HepG2 (cell line): Measurements from ENCODE around the gene GSK3A. TPM values are rescaled to one million over a fixed set of nuclear protein-coding genes. Genes with fewer than 3 reads are reported as not detected.

Experiments used
- ARID3A ChIP-seq: IDR thresholded peaks from 2 replicates; pipeline ENCODE4 v1.6.1; 2012; ENCODE audit warnings: low read depth, low read length, improper control_type of control experiment
- FOXO4 ChIP-seq: sonication (generic); formaldehyde crosslinking; conservative IDR thresholded peaks from 2 replicates; pipeline ENCODE4 v1.8.1; 2023; ENCODE audit warnings: missing genetic modification reagents
- MED13 ChIP-seq: sonication (generic); formaldehyde crosslinking; IDR thresholded peaks from 2 replicates; pipeline ENCODE4 v1.5.0; 2020; ENCODE audit warnings: missing genetic modification reagents
- MXD1 ChIP-seq: sonication (generic); formaldehyde crosslinking; IDR thresholded peaks from 2 replicates; pipeline ENCODE4 v1.4.0; 2020; ENCODE audit warnings: mild to moderate bottlenecking, missing genetic modification reagents
- NFIB ChIP-seq: sonication (generic); formaldehyde crosslinking; IDR thresholded peaks from 2 replicates; pipeline ENCODE4 v1.9.0; 2021; ENCODE audit warnings: missing genetic modification reagents, mild to moderate bottlenecking, borderline replicate concordance
- RNF219 ChIP-seq: sonication (generic); formaldehyde crosslinking; IDR thresholded peaks from 2 replicates; pipeline ENCODE4 v1.5.0; 2020; ENCODE audit warnings: mild to moderate bottlenecking, missing genetic modification reagents
- SMAD9 ChIP-seq: sonication (generic); formaldehyde crosslinking; IDR thresholded peaks from 2 replicates; pipeline ENCODE4 v1.5.1; 2020; ENCODE audit warnings: mild to moderate bottlenecking, missing genetic modification reagents
- SYNCRIP ChIP-seq: fragments of 200-400 bp; formaldehyde crosslinking; IDR thresholded peaks from 2 replicates; pipeline ENCODE4 v1.6.1; 2018; ENCODE audit warnings: mild to moderate bottlenecking, low read depth, low read length; ENCODE audit not compliant: insufficient read depth
- YEATS4 ChIP-seq: sonication (generic); formaldehyde crosslinking; IDR thresholded peaks from 2 replicates; pipeline ENCODE4 v1.4.0; 2020; ENCODE audit warnings: missing genetic modification reagents, borderline replicate concordance
- ZNF207 ChIP-seq: fragments of 450-650 bp; IDR thresholded peaks from 2 replicates; pipeline ENCODE4 v1.6.1; 2016; ENCODE audit warnings: antibody characterized with exemption, borderline replicate concordance
- ZNF607 ChIP-seq: sonication (generic); formaldehyde crosslinking; IDR thresholded peaks from 2 replicates; pipeline ENCODE4 v1.5.1; 2020; ENCODE audit warnings: missing genetic modification reagents, mild to moderate bottlenecking, borderline replicate concordance
- ZNF609 ChIP-seq: sonication (generic); formaldehyde crosslinking; IDR thresholded peaks from 2 replicates; pipeline ENCODE4 v1.4.0; 2020; ENCODE audit warnings: mild to moderate bottlenecking, missing genetic modification reagents, borderline replicate concordance
- ZNF660 ChIP-seq: sonication (generic); formaldehyde crosslinking; IDR thresholded peaks from 2 replicates; pipeline ENCODE4 v1.5.1; 2020; ENCODE audit warnings: mild to moderate bottlenecking, low read depth, missing genetic modification reagents, borderline replicate concordance
- ZNF704 ChIP-seq: sonication (generic); formaldehyde crosslinking; IDR thresholded peaks from 2 replicates; pipeline ENCODE4 v1.8.1; 2023; ENCODE audit warnings: mild to moderate bottlenecking, inconsistent platforms, moderate library complexity, missing genetic modification reagents, borderline replicate concordance
- polyA plus RNA-seq, 8 experiments: library from polyadenylated mRNA; depleted of rRNA in 3 of 8; stranded (reverse) in 7 of 8; unstranded in 1 of 8; fragments of >200 nt; fragmentation: Illumina TruSeq in 4 of 8; extraction: Trizol in 4 of 8; gene quantifications; 2 replicates each; pipeline versions ENCODE4 v1.2.1 to v1.2.3, GENCODE V29; 2011 to 2016; ENCODE audit warnings: low read depth in 4 of 8, missing spikeins in 1 of 8, mixed read lengths in 1 of 8; ENCODE audit not compliant: insufficient read depth in 1 of 8
- total RNA-seq, 5 experiments: library from RNA; depleted of rRNA; stranded (reverse); fragments of >200 nt; fragmentation: Illumina TruSeq; extraction: Trizol; gene quantifications; 2 replicates each; pipeline ENCODE4 v1.2.3, GENCODE V29; 2016; ENCODE audit warnings: low read depth in 1 of 5

The GSK3A gene
- total and polyA plus RNA-seq, 2 of the 13 experiments (the other 11 are each of a cell fraction or from before 2014, with no cell fraction given): 16.9 to 52.5 TPM

GRCh38 chr19:42281827-42282762 lies 39.7 kb upstream of the GSK3A start (continued):
- TF ChIP-seq RNF219 (CRISPR knock-in tag): no peak
- no peak for TF ChIP-seq MXD1 (CRISPR knock-in tag)
- no peak for TF ChIP-seq ARID3A
- no peak for TF ChIP-seq ZNF607 (CRISPR knock-in tag)
- TF ChIP-seq ZNF207: no peak
- no peak for TF ChIP-seq ZNF660 (CRISPR knock-in tag)
- no peak for TF ChIP-seq SMAD9 (CRISPR knock-in tag)
- TF ChIP-seq ZNF609 (CRISPR knock-in tag): peak; percentile 42; the same call in 1 of the 2 replicates
- no peak for TF ChIP-seq MED13 (CRISPR knock-in tag)
- TF ChIP-seq SYNCRIP: no peak
- TF ChIP-seq YEATS4 (CRISPR knock-in tag): no peak
- no peak for TF ChIP-seq ZNF704 (CRISPR knock-in tag)
- TF ChIP-seq FOXO4 (CRISPR knock-in tag): no peak
- no peak for TF ChIP-seq NFIB
